GM12865 (cell line): ENCODE results near the gene ZNF700.
"Not testable (repeated sequence)": the region's sequence is repeated elsewhere in the genome, so short reads cannot be mapped to it uniquely, and the experiment has no call there.

Experiments
- DNase-seq: peaks from one replicate; pipeline ENCODE4 v3.0.0; 2010; ENCODE audit warnings: low read depth
- H3K4me3 ChIP-seq: 2 replicates; pipeline ENCODE4 v1.5.1; 2011; ENCODE audit warnings: mild to moderate bottlenecking, low read depth, low read length, control low read depth
- TF ChIP-seq, protein P1 (sequence below): IDR thresholded peaks from 2 replicates; pipeline ENCODE4 v1.5.1; 2011; ENCODE audit warnings: low read length, control low read depth, low read depth, inconsistent platforms; ENCODE audit not compliant: insufficient read depth; ENCODE audit errors: missing control alignments

ZNF700 gene

DNA sequence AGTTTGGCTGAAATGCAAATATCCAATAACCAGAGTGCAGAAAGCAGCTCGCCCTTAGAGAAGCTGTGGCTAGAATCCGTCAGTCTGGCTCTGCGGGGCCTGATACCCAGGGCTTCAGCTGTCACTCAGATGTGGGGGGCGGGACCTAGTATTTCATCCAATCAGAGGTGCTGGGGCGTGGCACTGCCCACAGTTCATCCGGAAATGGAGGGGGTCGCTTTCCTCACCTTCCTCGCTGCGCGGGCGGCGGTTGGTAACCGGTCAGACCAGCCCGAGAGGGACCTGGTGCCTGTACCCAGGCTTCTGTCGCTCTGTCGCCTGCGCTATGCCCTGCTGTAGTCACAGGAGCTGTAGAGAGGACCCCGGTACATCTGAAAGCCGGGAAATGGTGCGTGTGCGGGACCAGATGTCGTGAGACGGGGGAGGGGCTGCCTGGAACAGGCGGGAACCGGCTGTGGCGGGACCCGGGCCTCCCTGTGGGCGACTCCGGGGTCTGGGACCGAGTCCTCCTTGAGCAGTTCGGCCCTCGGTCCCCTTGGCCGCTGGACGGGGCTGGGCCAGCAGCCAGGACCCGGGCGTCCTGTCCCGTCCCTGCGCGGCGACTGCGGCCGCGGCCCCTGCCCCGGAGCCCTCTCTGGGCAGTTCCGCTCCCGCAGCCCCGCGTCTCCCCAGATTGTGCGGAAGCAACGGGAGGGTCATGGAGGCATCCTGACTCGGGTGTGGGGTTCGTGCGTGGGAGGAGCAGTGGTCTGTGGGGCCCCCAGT is at the start of gene ZNF700:
Gene ZNF700, plus strand, starts transcription at position 222 of the 765 bp plus-strand sequence. Its CDS starts 104 bp downstream, at position 326.
- DNase-seq, result peak; percentile 97
- TF ChIP-seq, protein P1, sequence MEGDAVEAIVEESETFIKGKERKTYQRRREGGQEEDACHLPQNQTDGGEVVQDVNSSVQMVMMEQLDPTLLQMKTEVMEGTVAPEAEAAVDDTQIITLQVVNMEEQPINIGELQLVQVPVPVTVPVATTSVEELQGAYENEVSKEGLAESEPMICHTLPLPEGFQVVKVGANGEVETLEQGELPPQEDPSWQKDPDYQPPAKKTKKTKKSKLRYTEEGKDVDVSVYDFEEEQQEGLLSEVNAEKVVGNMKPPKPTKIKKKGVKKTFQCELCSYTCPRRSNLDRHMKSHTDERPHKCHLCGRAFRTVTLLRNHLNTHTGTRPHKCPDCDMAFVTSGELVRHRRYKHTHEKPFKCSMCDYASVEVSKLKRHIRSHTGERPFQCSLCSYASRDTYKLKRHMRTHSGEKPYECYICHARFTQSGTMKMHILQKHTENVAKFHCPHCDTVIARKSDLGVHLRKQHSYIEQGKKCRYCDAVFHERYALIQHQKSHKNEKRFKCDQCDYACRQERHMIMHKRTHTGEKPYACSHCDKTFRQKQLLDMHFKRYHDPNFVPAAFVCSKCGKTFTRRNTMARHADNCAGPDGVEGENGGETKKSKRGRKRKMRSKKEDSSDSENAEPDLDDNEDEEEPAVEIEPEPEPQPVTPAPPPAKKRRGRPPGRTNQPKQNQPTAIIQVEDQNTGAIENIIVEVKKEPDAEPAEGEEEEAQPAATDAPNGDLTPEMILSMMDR, result no peak
- peak within 1 kb of the TSS; percentile 99 for H3K4me3 ChIP-seq

DNA sequence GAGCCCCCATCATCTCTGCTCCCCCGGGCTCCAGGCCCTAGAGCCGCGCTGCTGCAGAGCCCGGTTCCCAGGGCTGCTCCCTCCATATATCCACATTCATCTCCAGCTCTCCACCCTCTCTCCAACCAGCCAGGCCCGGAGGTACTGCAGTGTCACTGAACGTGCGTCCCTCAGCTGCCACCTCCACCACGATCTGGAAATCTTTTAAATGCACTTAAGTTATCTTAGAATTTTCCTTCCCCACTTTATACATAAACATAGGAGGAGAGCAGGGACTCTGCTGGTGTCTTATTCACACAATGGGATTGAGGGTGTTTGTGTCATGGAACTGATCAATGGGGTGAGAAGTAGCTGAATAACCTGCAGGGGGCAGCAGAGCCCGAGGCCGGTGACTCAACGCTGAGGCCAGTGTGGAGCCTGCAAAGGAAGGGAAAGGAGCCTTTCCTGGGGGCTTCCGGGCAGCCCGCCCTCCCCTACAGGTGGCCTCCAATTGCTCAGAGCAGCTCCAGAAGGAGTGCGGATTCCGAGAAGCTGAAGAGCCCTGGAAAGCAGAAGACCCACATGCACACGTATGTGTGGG is 45.1 kb upstream of the ZNF700 start:
- not testable (repeated sequence) for H3K4me3 ChIP-seq, DNase-seq

DNA sequence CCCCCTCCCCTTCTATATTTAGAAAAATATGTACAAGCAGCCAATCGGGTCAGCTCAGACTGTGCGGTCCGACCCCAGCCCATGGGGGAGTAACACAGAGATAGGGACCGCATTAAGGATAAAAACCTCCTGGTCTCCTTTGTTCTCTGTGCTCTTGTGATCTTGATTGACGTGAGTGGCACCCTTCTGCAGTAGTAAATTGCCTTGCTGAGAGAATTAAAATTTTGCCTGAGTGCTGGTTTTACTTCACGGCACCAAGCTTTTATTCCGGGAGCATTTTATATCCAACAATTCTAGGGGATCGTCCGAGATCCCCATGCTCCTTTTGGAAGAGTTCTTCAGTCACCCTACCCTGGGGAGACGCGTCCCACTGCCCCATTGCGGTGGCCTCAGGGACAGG is 44.3 kb upstream of the ZNF700 start:
- no peak for DNase-seq
- TF ChIP-seq, protein P1, result no peak
- no peak overlapping the region for H3K4me3 ChIP-seq

DNA sequence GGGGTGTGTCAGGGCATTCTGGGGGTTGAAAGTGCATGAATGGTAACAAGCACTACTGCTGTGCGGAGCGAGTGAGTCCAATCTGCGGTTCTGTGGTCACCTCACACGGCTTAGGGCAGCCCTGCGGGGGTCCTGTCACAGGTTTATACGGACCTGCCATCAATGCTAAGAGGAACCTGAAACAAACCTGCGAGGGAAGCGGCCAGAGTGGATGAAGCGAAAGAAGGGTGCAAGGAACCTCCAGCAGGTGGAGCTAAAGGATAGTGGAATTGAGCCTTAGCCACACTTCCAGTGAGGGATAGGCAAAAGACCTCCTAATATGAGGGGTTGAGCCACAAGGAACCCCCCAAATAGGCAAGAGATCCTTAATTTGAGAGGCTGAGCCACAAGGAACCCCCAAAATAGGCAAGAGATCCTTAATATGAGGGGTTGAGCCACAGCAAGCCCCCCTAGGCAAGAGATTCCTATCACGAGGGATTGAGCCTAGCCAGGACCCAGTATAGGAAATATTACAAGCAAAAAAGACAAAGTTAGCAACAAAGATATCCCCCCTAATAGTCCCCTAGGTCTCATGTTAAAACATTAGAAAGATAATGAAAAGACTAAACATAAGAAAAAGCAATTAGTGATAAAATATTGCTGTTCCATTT is 43.6 kb upstream of the ZNF700 start:
- H3K4me3 ChIP-seq, result no peak overlapping the region
- TF ChIP-seq, protein P1, result peak; percentile 37

DNA sequence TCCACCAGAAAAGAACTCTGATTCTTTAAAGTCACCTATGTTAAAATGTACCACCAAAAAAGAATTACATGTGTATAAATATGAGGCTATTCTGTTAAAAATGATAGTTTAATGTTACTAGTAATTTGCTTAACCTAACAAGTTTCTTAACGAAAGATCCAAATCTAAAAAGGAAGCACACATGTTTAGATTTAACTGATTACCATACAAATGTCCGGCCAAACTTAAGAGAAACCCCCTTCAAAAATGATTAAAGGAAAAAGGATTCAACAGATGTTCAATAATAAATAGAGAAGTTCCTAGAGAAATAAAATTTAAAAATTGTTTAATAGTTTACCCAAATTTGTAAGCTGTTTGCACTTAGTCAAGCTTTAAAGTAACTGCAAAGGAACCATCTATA is 42.3 kb upstream of the ZNF700 start:
- TF ChIP-seq, protein P1, result no peak
- no peak for DNase-seq
- H3K4me3 ChIP-seq, result no peak overlapping the region

More for the DNA sequence above, 43.6 kb upstream of the ZNF700 start:
- peak; percentile 48 for DNase-seq

DNA sequence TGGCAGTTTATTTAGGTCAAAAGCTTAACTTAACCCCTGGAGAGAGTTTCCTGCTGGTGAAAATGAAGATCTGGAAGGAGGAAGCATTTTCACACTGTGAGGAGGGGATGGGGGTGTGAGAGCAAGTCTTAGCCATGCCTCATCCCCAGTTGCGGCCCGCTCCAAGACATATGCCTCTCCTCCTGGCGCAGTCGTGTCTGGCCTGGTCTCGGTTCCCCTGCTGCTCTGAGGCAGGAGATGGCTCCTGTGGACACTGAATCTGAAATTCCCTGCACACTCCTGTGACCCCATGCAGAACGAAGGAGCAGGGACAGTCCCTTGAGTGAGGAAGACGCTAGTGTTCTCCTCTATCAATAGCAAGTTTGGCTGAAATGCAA is 37.7 kb upstream of the ZNF700 start:
- no peak for DNase-seq
- H3K4me3 ChIP-seq, result peak overlapping the region; percentile 62; the same call in 1 of the 2 replicates
- TF ChIP-seq, protein P1, result no peak

DNA sequence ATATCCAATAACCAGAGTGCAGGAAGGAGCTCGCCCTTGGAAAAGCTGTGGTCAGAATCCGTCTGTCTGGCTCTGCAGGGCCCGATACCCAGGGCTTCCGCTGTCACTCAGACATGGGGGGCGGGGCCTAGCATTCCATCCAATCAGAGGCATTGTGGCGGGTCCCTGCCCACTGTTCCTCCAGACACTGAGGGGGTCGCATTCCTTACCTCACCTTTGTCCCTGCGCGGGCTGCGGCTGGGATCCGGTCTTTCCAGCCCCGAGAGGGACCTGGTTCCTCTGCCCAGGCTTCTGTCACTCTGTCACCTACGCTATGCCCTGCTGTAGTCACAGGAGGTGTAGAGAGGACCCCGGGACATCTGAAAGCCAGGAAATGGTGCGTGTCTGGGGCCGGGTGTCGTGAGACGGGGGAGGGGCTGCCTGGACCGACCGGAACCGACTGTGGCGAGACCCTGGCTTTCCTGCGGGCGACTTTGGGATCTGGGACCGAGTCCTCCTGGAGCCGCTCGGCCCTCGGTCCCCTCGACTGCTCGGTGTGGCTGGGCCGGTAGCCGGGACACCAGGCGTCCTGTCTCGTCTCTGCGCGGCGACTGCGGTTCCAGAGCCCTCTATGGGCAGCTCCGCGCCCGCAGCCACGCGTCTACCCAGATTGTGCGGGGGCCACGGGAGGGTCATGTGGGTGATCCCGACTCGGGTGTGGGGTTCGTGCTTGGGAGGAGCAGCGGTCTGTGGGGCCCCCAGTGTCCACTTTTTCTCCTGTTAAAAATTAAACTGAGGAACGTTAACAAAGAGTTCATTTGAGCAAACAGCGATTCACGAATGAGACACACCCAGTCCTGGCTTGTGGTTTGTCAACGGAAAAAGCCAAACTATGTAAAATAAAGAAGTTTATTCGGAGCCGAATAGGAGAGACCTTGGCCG is 37.0 kb upstream of the ZNF700 start, which contains the start of gene ZNF69:
Gene ZNF69, plus strand, starts transcription at position 172 of the 921 bp plus-strand sequence. Its CDS starts 142 bp downstream, at position 314.
- H3K4me3 ChIP-seq, result peak within 1 kb of the TSS; percentile 62
- TF ChIP-seq, protein P1, result no peak
- DNase-seq, result peak; percentile 36

DNA sequence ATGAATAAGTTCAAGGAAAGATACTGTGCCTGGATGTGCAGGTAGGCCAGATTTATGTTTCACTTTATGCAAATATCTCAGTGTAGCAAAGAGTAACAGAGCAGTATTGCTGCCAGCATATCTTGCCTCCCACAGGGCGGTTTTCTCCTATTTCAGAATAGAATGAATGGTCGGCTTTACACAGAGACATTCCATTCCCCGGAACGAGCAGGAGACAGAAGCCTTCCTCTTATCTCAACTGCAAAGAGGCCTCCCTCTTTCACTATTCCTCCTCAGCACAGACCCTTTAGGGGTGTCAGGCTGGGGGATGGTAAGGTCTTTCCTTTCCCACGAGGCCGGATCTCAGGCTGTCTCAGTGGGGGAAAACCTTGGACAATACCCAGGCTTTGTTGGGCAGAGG is 35.0 kb upstream of the ZNF700 start:
- not testable (repeated sequence) for H3K4me3 ChIP-seq, DNase-seq
